Measurements from ENCODE around the gene GREM2.
A peak's percentile ranks its signal among the peaks of the same experiment; 100 is the strongest.

GREM2 gene

DNA sequence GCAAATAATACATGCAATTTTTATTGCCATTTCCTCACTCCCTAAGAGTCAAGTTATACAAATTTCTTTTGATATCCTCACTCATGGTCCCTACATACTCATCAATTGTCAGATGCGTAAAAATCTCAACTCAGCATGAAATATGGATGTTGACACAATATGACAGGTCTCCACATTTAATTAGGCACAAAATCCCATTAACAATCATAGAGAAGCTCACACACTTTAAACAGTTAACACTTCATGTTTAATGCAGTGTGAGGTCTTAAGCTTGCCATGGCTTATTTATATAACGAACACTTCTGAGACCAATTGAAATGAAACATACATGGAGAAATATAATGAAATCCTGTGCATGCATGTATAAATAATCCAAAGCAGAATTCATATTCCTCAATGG lies 58.6 kb downstream of the GREM2 start:
- no peak for DNase-seq

- DNase-seq, result no peak
Measured at GRCh38 chr1:240539769-240540414, 72.1 kb downstream of the GREM2 start.

DNA sequence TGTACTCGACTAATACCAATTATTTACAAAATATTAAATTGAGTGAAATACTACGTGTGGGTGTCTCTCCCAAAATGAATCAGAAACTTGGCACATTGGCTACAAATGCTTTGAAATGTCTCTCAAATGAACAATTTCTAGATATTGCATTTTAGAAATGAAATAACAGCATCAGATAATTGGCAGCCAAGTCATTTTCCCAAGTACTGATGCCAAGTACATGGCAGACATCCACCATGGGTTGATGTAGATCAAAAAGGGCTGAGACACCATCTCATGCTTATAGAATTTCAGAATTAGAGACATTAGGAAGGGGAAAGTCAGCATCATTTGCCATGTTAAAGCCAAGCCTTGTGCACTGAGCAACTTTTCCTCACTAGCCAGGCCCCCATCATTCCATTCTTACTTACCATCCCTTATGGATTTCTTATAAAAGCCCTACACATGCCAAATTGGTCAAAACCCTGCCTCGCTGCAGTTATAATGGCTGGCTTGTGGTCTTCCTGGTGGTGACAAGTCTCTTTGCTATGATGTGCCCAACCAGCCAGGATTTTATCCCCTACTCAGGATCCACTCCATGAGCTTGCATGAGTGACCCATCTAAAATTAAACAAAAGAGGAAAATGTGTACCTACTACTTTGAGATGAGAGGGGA lies 73.1 kb downstream of the GREM2 start:
- DNase-seq, result no peak

GRCh38 chr1:240533154-240533780 lies 78.7 kb downstream of the GREM2 start:
- DNase-seq, result no peak

GRCh38 chr1:240528591-240528990 lies 83.4 kb downstream of the GREM2 start:
- DNase-seq, result no peak

GRCh38 chr1:240527086-240527485 lies 84.9 kb downstream of the GREM2 start:
- DNase-seq, result no peak

- DNase-seq, result no peak
Measured at GRCh38 chr1:240526312-240526711, 85.6 kb downstream of the GREM2 start.

DNA sequence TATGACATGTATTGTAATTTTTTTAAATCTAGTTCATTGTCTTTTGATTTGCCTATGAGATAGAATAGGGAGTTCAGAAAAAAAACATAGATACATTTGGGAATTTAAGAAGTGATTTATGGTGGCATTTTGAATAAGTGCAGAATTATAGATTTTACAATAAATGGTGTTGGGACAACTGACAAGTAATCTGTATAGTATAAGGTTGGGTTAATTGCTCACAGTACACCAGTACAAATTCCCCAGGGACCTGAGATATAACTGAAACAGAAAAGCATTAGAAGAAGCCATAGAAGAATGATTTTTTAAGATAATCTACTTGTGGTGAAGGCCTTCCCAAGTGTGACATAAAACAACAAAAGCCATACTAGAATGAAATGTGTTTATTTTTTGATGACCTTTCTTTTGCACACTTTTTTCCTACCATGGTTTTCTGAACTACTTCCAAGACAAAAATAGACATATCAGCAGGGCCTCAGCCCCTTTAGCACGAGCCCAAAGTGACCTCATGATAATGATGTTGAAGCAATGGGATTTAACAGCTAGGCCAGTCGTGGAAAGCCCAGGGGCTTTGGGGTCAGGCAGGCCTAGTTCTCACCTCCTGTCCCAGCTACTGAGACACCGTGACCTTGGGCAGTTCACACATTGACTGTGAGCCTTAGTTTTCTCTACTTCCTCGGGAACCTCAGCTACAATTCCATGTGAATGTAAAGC lies 87.4 kb downstream of the GREM2 start:
- DNase-seq, result no peak

DNA sequence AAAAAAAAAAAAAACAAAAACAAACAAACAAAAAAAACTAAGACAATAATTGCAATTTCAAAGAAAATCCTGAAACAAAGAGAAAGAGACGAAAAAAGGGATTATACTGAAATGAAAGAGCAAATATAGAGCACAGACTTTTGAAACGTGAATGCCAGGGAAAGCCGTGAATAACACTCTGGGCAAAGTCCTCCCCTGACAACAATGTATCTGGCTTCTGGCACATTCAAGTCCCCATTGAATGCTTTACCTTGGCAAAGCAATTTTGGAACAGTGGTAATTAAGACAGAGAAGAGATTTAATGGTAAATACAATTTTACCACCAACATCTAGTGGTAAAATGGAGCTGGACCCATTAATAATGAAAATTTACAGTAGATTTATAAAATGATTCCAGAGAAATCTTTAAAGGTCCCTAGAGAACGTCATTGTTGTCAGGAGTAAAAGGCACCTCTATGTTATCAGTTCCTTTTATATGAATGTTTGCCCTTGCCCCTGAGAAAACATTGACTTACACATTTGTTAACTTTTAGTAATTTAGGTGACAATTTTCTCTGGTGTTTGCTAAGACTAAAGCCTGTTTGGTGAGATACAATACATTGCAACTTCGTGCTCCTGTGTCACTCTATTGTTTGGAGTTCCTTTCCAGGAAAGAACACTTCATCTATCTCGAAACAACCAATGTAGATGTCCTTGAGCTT lies 89.7 kb downstream of the GREM2 start:
- no peak for DNase-seq

GRCh38 chr1:240517891-240518290 lies 94.1 kb downstream of the GREM2 start:
- no peak for DNase-seq

- no peak for DNase-seq
Measured at GRCh38 chr1:240516069-240516468, 95.9 kb downstream of the GREM2 start.

DNA sequence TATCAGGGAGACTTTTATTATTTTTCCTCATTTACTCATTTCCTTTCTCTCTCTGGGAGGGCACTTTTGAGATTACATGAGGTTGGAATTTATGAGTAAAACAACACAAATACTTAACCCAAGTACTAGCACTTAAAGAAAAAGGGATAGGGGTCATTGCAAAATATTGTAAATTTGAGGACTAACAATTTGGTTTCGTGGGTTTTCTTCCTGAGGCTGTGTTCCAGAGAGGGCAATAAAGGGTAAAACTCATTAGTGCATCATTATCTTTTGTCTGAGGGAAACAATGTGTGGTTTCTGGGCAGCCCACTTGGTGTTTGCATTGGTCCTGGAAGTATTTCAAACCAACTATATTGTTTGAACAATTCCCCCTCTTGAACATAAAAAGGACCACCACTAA lies 96.5 kb downstream of the GREM2 start:
- DNase-seq, result no peak

DNA sequence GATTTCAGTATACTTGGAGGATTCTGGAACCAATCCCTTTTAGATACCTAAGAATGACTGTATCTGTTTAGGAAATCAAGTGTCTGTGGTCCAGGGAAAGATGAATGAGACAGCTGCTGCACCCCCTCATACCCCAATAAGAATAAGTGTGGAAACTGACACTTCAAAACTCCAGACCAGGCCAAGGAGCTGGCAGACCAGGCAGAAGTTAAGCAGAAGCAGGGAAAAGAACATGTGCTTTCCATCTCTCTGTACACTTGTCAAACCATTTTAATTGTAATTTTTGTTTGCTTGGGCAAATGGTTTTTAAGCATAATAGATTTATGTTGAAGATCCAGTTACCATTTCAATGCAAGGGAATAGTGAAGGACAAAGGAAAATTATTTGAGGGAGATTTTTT lies 100.2 kb downstream of the GREM2 start:
- no peak for DNase-seq

GRCh38 chr1:240508950-240509349 lies 103.0 kb downstream of the GREM2 start:
- no peak for DNase-seq

DNA sequence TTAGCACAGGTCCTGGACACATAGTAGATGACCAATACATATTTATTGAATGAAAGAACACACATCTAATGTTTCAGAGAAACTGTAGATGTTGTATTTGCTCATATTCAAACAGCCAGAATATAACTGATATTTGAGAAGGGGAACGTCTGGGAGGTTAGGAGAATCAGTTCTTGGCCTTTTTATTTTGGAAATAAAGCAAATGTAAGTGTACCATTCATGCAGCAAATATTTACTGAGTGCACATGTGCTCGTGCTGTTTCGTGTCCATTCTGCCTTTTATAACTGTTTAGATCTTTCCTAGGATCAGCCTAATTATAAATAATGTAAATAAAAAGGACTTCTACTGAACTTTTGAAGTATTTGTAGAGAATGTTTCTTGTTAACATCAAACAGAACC lies 103.8 kb downstream of the GREM2 start:
- DNase-seq, result no peak

DNA sequence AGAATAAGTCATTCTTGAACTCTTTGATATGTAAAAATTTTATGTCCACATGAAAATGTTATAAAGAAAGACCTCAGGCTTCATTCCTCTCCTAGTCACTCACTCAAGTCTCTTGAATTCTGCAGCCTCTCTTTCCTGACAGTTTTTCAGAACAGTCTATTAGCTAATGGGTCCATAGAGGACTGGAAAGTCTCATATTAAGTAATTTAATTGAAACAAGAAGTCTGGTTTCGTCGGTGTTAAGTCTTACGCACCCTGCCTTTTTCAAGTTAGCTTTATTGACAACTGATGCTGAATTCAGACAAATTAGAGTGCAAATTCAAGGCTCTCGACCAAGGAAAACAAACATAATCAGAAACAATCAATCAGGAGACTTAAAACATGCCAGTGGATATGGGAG lies 105.8 kb downstream of the GREM2 start:
- no peak for DNase-seq

GRCh38 chr1:240503558-240503957 lies 108.4 kb downstream of the GREM2 start:
- no peak for DNase-seq

DNA sequence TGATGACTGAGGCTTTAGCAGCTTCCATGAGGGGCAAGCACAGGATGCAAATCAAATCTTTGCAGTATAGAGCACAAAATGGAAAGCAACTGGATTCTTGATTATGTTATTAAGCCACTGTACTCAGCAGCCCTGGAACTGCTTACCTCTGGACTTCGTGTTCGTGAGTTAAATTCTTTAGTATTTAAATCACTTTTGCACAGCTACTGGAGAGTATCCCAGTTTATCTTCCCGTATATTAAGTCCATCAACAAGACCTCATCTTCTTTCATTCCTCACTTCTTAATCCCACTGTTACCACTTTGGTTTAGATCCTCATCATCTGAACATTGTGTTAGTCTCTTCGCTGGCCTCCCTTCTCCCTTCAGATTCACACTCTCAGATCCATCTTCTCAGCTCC lies 108.9 kb downstream of the GREM2 start:
- DNase-seq, result no peak

DNA sequence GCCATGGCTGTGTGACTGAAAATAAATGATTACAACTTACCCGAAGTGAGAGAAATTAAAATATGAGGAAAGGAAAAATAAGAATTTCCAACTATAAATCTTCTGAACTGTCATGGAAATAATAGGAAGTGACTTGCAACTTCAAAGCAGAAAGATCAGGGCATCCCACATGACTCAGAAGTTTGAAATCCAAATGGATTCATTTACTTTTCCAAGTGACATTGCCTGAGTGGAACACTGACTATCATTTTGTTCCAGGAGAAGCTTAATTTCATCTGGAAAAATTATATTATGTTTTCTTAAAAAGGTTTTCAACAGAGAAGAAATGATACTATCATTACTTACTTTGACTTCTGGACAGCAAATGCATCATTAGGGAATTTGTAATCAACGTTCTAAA lies 110.8 kb downstream of the GREM2 start:
- DNase-seq, result no peak

DNA sequence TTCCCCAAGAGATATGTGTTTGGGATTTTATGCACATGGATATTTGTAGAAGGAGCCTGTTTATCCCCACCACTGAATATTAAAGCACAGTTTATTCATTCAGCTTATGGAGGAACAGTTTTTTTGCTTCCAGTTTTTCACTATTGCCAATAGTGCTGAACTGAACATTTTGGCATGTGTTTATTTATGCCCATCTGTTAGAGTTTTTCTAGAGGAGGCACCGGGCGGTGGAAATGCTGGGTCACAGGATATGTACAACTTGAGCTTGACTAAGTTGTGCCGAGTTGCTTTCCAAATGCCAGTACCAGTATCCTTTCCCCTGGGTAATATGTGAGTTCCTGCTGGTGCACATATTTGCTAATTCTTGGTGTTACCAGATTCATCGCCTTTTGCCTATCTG lies 111.3 kb downstream of the GREM2 start:
- no peak for DNase-seq

DNA sequence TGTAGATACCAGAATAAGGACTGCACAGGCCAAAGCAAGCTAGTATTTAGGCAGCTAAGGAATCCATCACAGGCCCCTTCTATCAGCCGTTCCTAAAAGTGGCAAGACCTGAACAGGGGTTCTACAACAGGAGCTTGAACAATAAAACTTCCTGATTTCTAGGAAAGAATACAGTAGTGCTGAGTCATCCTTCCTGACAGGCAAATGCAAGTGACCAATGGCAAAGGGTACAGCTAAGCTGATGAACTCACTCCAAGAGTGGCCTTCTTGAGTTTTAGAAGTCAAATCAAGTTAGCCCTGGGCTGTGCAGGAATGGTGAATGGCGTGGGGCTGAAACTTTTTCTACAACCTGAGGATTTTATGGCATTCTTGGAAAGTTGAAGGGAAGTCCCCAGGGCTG lies 112.9 kb downstream of the GREM2 start:
- DNase-seq, result peak; percentile 12 to 20

DNA sequence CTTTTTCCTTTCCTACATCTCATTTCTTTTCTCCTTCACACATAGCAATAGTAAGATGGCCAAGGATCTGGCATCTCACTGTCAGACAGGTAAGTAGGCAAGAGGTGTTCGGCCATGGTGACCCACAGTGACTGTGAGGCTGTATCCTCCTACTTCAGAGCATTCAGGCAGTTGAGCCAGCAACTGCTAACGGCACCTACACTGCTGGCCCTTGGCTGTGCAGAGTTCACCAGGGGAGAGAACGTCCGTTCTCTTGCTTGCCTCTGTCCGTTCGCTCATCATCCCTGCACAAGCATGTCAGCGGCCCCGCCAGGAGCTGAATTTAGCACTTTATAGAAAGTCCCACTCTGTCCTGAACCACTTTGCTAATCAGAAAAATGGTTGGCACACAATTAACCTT lies 113.6 kb downstream of the GREM2 start:
- DNase-seq, result no peak

GRCh38 chr1:240497908-240498307 lies 114.0 kb downstream of the GREM2 start:
- no peak for DNase-seq
